NCI-H1417 treated with DMSO at 0.1 percent for 48 hours (cell line): ENCODE measurements around the gene TAF4.
"Not testable (repeated sequence)": the region's sequence is repeated elsewhere in the genome, so short reads cannot be mapped to it uniquely, and the experiment has no call there.

Source experiments
- DNase-seq: peaks from one replicate; lab custom pipeline; 2025; lab: John Stamatoyannopoulos, UW

Gene TAF4

GRCh38 chr20:62073323-62073722 is 7.6 kb upstream of the TAF4 start:
- DNase-seq: no peak

GRCh38 chr20:62071669-62072430 is 6.2 kb upstream of the TAF4 start:
- not testable (repeated sequence) for DNase-seq

GRCh38 chr20:62069741-62070216 is 4.1 kb upstream of the TAF4 start:
- no peak for DNase-seq

- DNase-seq: no peak
Measured at GRCh38 chr20:62068997-62069396, 3.3 kb upstream of the TAF4 start.

- DNase-seq: no peak
Measured at GRCh38 chr20:62067547-62068260, 2.0 kb upstream of the TAF4 start.

- no peak for DNase-seq
Measured at GRCh38 chr20:62066983-62067433, 1.3 kb upstream of the TAF4 start.

- DNase-seq: peak; percentile 38
Measured at GRCh38 chr20:62066339-62066982, 780 bp upstream of the TAF4 start.

GRCh38 chr20:62064770-62065673 is 659 bp downstream of the TAF4 start:
- DNase-seq: no peak

- no peak for DNase-seq
Measured at GRCh38 chr20:62063981-62064769, 1.5 kb downstream of the TAF4 start.

GRCh38 chr20:62063315-62063980 is 2.2 kb downstream of the TAF4 start:
- no peak for DNase-seq

GRCh38 chr20:62062661-62063314 is 2.9 kb downstream of the TAF4 start:
- DNase-seq: no peak

- DNase-seq: no peak
Measured at GRCh38 chr20:62061851-62062423, 3.7 kb downstream of the TAF4 start.

- DNase-seq: no peak
Measured at GRCh38 chr20:62060631-62061541, 4.8 kb downstream of the TAF4 start.

GRCh38 chr20:62059920-62060630 is 5.6 kb downstream of the TAF4 start:
- DNase-seq: no peak

GRCh38 chr20:62059401-62059800 is 6.3 kb downstream of the TAF4 start:
- no peak for DNase-seq

GRCh38 chr20:62058941-62059340 is 6.7 kb downstream of the TAF4 start:
- no peak for DNase-seq

- DNase-seq: no peak
Measured at GRCh38 chr20:62056975-62057374, 8.7 kb downstream of the TAF4 start.

GRCh38 chr20:62056377-62056776 is 9.3 kb downstream of the TAF4 start:
- DNase-seq: no peak
